Measurements from ENCODE around the gene CDC6. TPM values are rescaled to one million over a fixed set of nuclear protein-coding genes. Genes with fewer than 3 reads are reported as not detected.
A peak's percentile ranks its signal among the peaks of the same experiment; 100 is the strongest.
"Not testable (repeated sequence)": the region's sequence is repeated elsewhere in the genome, so short reads cannot be mapped to it uniquely, and the experiment has no call there.

Gene CDC6
- total RNA-seq, 3 donors from 2014 or later: 0.29 to 0.98 (median 0.80) TPM

GRCh38 chr17:40303009-40303657 lies 15.5 kb downstream of the CDC6 start:
- Histone ChIP-seq H3K4me3 (peak overlapping the region in 1 of 3 donors; percentile 7), H3K27ac (peak overlapping the region; percentile 50 to 52), H3K36me3 (no peaks in the 10 kb centered on the region), H3K4me1 (peaks cover 11 to 18% of the 10 kb centered on the region in 2 donors), H3K27me3 (no peaks in the 10 kb centered on the region), H3K9me3 (no peaks in the 10 kb centered on the region)
- TF ChIP-seq CTCF (IDR thresholded peaks at IDR 0.05): peak; percentile 71 to 86 (median 77)
- no peak for TF ChIP-seq POLR2A (IDR thresholded peaks at IDR 0.05)
- intact Hi-C loops (cut with DNase I; ENCODE audit: low total_unique reads): loop anchor here (5.0 kb wide), 1 partner anchor 54 kb away; no protein-coding TSS in a partner anchor
- no peak for DNase-seq (ENCODE audit: low spot score in 2 of 2)

- Histone ChIP-seq H3K27ac (peak overlapping the region; percentile 50 to 52), H3K9me3 (no peaks in the 10 kb centered on the region), H3K4me1 (peaks cover 17 to 23% of the 10 kb centered on the region in 2 donors), H3K36me3 (no peaks in the 10 kb centered on the region), H3K4me3 (peak overlapping the region in 1 of 3 donors; percentile 7), H3K27me3 (no peaks in the 10 kb centered on the region)
- no peak for DNase-seq (ENCODE audit: low spot score in 2 of 2)
- TF ChIP-seq CTCF (IDR thresholded peaks at IDR 0.05) (no peak), POLR2A (IDR thresholded peaks at IDR 0.05) (no peak), POLR2AphosphoS5 (IDR thresholded peaks at IDR 0.05) (no peak)
- intact Hi-C loops (cut with DNase I; ENCODE audit: low total_unique reads): loop anchor here (5.0 kb wide), 1 partner anchor 53 kb away; no protein-coding TSS in a partner anchor
These were observed 16.3 kb downstream of the CDC6 start for GRCh38 chr17:40303708-40304551.

GRCh38 chr17:40304552-40304863 lies 16.8 kb downstream of the CDC6 start:
- H3K9me3 ChIP-seq; DNase-seq (ENCODE audit: low spot score in 2 of 2); H3K4me3 ChIP-seq; H3K27me3 ChIP-seq; H3K36me3 ChIP-seq: not testable (repeated sequence)
- Histone ChIP-seq H3K27ac (peak overlapping the region; percentile 50 to 52), H3K4me1 (peaks cover 17 to 29% of the 10 kb centered on the region in 2 donors)
- intact Hi-C loops (cut with DNase I; ENCODE audit: low total_unique reads): loop anchor here (5.0 kb wide), 1 partner anchor 53 kb away; no protein-coding TSS in a partner anchor

- not testable (repeated sequence) for H3K9me3 ChIP-seq; H3K4me3 ChIP-seq; DNase-seq (ENCODE audit: low spot score in 2 of 2); H3K36me3 ChIP-seq; H3K27me3 ChIP-seq
- Histone ChIP-seq H3K27ac (peak overlapping the region; percentile 50 to 52), H3K4me1 (peaks cover 17 to 33% of the 10 kb centered on the region in 2 donors)
- intact Hi-C loops (cut with DNase I; ENCODE audit: low total_unique reads): loop anchor here (5.0 kb wide), 1 partner anchor 52 kb away; no protein-coding TSS in a partner anchor
These were observed 17.2 kb downstream of the CDC6 start for GRCh38 chr17:40304866-40305265.

GRCh38 chr17:40306395-40306794 lies 18.7 kb downstream of the CDC6 start:
- Histone ChIP-seq H3K27ac (peak overlapping the region; percentile 88 to 97), H3K27me3 (no peaks in the 10 kb centered on the region), H3K4me1 (peaks cover 28 to 47% of the 10 kb centered on the region in 2 donors), H3K9me3 (no peaks in the 10 kb centered on the region), H3K36me3 (no peaks in the 10 kb centered on the region), H3K4me3 (no peak overlapping the region)
- DNase-seq (ENCODE audit: low spot score in 2 of 2): no peak
- intact Hi-C loops (cut with DNase I; ENCODE audit: low total_unique reads): no loop called here
- TF ChIP-seq POLR2A (IDR thresholded peaks at IDR 0.05) (no peak), CTCF (IDR thresholded peaks at IDR 0.05) (no peak), POLR2AphosphoS5 (IDR thresholded peaks at IDR 0.05) (no peak)

Data from breast epithelium (tissue), 4 donors.